Umbilical cord (tissue), 2 donors: ENCODE measurements around the gene S100A5. TPM values are rescaled to one million over a fixed set of nuclear protein-coding genes. Genes with fewer than 3 reads are reported as not detected.
"Not testable (repeated sequence)": the region's sequence is repeated elsewhere in the genome, so short reads cannot be mapped to it uniquely, and the experiment has no call there.

Experiments used
- DNase-seq: peaks from one replicate; pipeline ENCODE4 v3.0.0-alpha.2; 2015; ENCODE audit warnings: low spot score
- total RNA-seq: library from RNA; depleted of rRNA; stranded (reverse); fragments of >200 nt; gene quantifications from one replicate; pipeline ENCODE4 v1.2.3, GENCODE V29; 2014; ENCODE audit warnings: low replicate concordance; ENCODE audit not compliant: insufficient read depth

S100A5 gene, protein sequence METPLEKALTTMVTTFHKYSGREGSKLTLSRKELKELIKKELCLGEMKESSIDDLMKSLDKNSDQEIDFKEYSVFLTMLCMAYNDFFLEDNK
- total RNA-seq = not detected

- DNase-seq = no peak
These were observed at the start of gene S100A5 for GRCh38 chr1:153540394-153541361. S100A5 (minus strand) TSS chr1:153540934; CDS start chr1:153540191, 743 bp downstream.

DNA sequence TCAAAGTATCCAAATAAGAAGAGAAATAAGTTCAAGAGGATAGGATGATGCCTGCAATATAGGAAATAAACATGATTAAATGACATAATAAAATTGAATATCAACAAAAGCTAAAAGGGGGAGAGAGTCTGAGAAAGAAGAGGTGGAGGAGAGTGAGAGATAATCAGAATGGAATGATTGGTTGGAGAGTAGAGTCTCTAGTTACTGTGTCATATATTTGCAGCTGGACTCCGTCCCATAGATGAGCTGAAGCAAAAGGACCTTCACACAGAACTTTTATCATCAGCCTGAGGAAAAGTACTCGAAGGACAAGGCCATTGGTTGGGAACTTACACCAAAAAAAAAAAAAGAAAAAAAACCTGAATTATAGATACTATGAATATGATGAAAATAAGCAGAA lies 47.7 kb upstream of the S100A5 start:
- no peak for DNase-seq

DNA sequence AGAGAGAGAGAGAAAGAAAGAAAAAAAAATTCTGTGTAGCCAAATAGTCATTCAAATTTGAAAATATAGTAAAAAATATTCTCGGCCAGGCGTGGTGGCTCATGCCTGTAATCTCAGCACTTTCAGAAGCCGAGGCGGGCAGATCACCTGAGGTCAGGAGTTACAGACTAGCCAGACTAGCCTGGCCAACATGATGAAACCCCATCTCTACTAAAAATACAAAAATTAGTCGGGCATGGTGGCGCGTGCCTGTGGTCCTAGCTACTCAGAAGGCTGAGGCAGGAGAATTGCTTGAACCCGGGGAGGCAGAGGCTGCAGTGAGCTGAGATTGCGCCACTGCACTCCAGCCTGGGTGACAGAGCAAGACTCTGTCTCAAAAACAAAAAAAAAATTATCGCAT lies 47.3 kb upstream of the S100A5 start:
- DNase-seq = not testable (repeated sequence)

- no peak for DNase-seq
These were observed 46.6 kb upstream of the S100A5 start for GRCh38 chr1:153587314-153587713.

GRCh38 chr1:153586347-153586746 lies 45.6 kb upstream of the S100A5 start:
- DNase-seq = no peak

GRCh38 chr1:153585006-153585405 lies 44.3 kb upstream of the S100A5 start:
- DNase-seq = peak; percentile 83

- DNase-seq = no peak
These were observed 43.2 kb upstream of the S100A5 start for GRCh38 chr1:153583976-153584375.

DNA sequence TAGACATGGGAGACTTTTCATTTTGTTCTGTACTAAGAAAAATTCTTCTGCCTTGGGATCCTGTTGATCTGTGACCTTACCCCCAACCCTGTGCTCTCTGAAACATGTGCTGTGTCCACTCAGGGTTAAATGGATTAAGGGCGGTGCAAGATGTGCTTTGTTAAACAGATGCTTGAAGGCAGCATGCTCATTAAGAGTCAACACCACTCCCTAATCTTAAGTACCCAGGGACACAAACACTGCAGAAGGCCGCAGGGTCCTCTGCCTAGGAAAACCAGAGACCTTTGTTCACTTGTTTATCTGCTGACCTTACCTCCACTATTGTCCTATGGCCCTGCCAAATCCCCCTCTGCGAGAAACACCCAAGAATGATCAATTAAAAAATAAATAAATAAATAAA lies 42.8 kb upstream of the S100A5 start:
- DNase-seq = not testable (repeated sequence)

- not testable (repeated sequence) for DNase-seq
These were observed 42.1 kb upstream of the S100A5 start for GRCh38 chr1:153582836-153583235.

DNA sequence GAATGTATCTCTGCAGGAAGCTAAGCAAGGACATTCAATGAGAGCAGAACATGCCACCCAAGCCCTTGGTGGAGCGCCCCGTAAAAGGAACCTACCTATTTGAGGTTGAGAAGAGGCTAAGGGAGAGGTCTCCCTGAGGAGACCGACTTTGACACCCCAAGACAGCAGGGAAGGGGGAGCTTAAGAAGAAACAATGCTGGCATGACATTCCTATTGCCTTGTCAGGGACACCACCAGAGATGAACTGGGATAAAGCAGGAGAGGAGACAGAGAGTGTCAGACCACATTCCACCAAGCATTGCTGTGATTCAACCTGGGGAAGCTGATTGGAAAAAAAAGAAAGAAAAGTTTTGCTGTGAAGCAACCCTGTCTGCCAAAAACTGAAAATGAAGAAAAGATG lies 38.2 kb upstream of the S100A5 start:
- no peak for DNase-seq

DNA sequence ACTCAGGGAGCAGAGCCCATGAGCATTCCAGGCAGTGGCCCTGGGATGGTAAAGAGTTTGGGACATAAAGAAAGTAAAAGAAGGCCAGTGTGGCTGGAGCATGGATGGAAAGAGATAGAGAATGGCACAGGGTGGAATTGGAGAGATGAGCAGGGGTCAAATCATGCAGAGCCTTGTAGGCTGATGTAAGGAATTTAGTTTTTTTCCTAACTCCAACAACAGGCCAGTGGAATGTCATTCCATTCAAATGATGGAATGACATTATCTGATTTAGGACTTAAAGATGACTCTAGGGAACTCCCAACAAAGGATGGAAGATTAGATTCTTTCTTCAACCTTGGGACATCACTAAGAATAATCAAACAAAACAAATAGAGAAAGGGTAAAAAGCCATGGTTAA lies 37.8 kb upstream of the S100A5 start:
- DNase-seq = no peak

DNA sequence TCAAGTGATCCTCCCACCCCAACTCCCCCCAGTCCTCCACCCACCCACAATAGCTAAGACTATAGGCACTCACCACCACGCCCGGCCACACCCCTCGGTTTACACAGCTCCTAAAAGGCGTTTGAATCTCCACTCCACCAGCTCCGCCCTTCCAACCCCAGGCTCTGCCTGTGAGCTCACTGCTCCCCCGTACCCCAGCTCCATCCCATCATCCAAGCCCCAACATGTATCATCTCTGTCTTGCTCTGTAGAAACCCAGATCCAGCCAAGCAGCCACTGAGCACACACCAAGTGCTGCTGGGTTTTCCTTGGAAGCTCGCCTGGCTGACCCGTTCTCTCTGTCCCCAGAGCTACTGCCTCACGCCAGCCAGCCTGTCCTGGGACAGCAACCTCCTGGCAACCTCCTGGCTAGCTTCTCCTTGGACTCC lies 36.9 kb upstream of the S100A5 start:
- no peak for DNase-seq

DNA sequence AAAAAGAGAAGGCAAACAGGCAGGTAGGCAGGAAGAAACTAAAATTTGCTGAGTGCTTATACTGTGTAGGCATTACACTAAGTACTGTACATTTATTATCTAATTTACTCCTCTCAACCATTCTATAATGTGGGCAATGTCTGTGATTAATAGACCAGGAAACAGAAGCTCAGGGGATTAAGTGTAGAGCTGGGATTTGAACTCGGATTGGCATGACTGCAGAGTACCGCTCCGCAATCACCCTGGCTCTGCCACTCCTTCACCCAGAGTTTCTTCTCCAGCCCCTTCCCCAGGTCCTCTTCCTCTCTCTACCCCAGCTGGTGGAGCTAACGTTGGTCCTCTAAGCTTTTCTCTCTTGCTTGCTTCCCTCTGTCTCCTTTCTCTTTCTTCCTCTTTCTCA lies 36.4 kb upstream of the S100A5 start:
- no peak for DNase-seq

GRCh38 chr1:153575497-153575896 lies 34.8 kb upstream of the S100A5 start:
- not testable (repeated sequence) for DNase-seq

DNA sequence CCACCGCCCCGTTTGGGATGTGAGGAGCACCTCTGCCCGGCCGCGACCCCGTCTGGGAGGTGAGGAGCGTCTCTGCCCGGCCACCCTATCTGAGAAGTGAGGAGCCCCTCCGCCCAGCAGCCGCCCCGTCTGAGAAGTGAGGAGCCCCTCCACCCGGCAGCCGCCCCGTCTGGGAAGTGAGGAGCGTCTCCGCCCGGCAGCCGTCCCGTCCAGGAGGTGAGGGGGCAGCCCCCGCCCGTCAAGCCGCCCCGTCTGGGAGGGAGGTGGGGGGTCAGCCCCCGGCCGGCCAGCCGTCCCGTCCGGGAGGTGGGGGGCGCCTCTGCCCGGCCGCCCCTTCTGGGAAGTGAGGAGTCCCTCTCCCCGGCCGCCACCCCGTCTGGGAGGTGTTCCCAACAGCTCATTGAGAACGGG lies 34.4 kb upstream of the S100A5 start:
- not testable (repeated sequence) for DNase-seq

DNA sequence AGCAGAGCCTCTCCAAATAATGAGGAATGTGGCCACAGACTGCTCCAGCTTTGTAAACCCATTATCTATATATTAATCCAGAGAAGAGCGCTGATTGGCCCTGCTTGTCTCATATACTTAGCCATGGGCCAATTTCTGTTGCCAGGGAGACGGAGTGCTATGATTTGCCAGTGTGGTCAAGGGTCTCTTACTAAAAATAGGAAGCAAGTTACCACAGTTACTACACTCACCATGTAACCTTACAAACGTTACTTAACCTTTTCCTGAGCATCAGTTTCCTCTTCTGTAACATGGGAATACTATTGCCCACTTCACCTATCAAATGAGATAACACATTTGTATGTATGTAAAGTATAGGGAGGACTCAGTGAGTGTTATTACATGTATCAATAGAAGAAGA lies 32.6 kb upstream of the S100A5 start:
- DNase-seq = no peak

GRCh38 chr1:153572569-153573015 lies 31.9 kb upstream of the S100A5 start:
- DNase-seq = peak; percentile 84

- no peak for DNase-seq
These were observed 31.0 kb upstream of the S100A5 start for GRCh38 chr1:153571706-153572105.

DNA sequence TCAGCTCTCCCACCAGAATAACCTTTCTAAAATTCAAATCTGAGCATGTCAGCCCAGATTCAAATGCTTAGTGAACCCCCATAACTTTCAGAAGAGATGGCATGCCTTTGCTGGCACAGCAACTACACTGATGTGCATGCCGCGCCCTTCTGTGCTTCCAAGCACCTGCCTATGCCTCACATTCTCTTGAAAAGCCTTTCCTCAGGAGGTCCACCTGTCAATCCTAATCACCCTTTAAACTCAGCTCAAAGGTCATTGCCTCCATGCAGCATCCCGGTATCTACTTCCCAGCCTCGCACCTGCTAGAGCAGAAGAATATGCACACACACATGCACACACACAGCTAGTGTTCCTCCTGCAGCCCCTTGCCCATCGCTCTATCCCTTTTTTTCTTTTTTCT lies 30.1 kb upstream of the S100A5 start:
- no peak for DNase-seq

- DNase-seq = no peak
These were observed 28.7 kb upstream of the S100A5 start for GRCh38 chr1:153569465-153569864.

DNA sequence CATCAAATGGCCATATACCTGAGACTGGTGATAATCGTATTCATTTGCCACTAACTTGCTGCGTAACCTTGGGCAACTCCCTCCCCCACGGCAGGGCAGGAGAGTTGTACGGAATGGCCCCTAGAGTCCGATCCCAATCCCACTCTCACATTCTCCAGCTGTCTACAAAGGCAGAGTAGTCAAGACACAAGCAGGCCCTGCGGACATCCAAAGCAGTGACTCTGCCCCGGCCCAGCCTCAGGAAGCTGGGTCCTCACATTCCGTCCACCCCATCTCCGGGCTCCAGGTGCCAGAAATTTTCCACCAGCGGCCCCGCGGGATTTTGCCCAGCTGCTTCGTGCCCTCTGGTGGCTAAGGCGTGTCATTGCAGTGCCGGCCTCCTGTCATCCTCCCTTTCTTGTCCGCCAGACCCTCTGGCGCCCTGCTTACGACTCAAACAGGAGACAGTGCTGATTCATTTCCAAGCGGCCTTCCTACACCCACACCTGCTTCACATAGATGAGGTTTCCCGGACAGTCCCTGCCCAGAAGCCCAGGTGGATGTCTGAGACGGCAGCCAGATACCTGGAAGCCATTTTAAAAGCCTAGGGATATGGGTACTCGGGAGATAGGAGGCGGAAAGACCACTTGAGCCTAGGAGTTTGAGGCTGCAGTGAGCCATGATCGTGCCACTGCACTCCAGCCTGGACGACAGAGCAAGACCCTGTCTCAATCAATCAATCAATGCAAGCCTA lies 27.8 kb upstream of the S100A5 start:
- peak; percentile 93 for DNase-seq
